Peyer's patch (tissue), 4 donors: ENCODE results near the gene SLC10A1.

ENCODE experiments used
- POLR2A ChIP-seq, 2 donors: fragments of 450-650 bp; IDR thresholded peaks; one replicate each; pipeline ENCODE4 v1.5.1; 2017; ENCODE audit warnings: antibody characterized with exemption in 2 of 2, mild to moderate bottlenecking in 2 of 2, moderate library complexity in 2 of 2
- TF ChIP-seq, protein P1 (sequence below), 6 experiments: fragments of 450-650 bp in 4 of 6; fragments of 200-600 bp in 2 of 6; sonication (generic) in 1 of 6; IDR thresholded peaks; one replicate each; pipeline ENCODE4 v1.5.1; 2017 to 2019; ENCODE audit warnings: antibody characterized with exemption in 6 of 6, mild to moderate bottlenecking in 3 of 6, moderate library complexity in 1 of 6

GRCh38 chr14:69795691-69796090 lies 1.4 kb downstream of the SLC10A1 start:
- TF ChIP-seq POLR2A (IDR thresholded peaks at IDR 0.05), result no peak
- TF ChIP-seq, protein P1, sequence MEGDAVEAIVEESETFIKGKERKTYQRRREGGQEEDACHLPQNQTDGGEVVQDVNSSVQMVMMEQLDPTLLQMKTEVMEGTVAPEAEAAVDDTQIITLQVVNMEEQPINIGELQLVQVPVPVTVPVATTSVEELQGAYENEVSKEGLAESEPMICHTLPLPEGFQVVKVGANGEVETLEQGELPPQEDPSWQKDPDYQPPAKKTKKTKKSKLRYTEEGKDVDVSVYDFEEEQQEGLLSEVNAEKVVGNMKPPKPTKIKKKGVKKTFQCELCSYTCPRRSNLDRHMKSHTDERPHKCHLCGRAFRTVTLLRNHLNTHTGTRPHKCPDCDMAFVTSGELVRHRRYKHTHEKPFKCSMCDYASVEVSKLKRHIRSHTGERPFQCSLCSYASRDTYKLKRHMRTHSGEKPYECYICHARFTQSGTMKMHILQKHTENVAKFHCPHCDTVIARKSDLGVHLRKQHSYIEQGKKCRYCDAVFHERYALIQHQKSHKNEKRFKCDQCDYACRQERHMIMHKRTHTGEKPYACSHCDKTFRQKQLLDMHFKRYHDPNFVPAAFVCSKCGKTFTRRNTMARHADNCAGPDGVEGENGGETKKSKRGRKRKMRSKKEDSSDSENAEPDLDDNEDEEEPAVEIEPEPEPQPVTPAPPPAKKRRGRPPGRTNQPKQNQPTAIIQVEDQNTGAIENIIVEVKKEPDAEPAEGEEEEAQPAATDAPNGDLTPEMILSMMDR (IDR thresholded peaks at IDR 0.05), result no peak
